Immature natural killer cell (primary cell): Measurements from ENCODE around the gene NIPAL3. TPM values are rescaled to one million over a fixed set of nuclear protein-coding genes. Genes with fewer than 3 reads are reported as not detected.
"Not testable (repeated sequence)": the region's sequence is repeated elsewhere in the genome, so short reads cannot be mapped to it uniquely, and the experiment has no call there.

Source experiments
- DNase-seq, 3 donors: peaks; one replicate each; pipeline ENCODE4 v3.0.0; 2022; ENCODE audit warnings: mixed read lengths in 1 of 3
- H3K27ac Mint-ChIP-seq, 6 donors: one replicate each; pipeline ENCODE4 v1.8.0; 2020; ENCODE audit warnings: mixed read lengths in 6 of 6, mild to moderate bottlenecking in 5 of 6, inconsistent platforms in 4 of 6, moderate library complexity in 3 of 6
- H3K27me3 Mint-ChIP-seq, 3 donors: one replicate each; pipeline ENCODE4 v1.8.0; 2020 to 2021; ENCODE audit warnings: low read depth in 3 of 3, mild to moderate bottlenecking in 3 of 3, mixed read lengths in 3 of 3, moderate library complexity in 3 of 3, inconsistent platforms in 1 of 3
- H3K36me3 Mint-ChIP-seq, 3 donors: one replicate each; pipeline ENCODE4 v1.8.0; 2020; ENCODE audit warnings: mixed read lengths in 3 of 3, inconsistent platforms in 2 of 3, mild to moderate bottlenecking in 2 of 3
- H3K4me1 Mint-ChIP-seq, 2 donors: one replicate each; pipeline ENCODE4 v1.8.0; 2020; ENCODE audit warnings: inconsistent platforms in 2 of 2, mild to moderate bottlenecking in 2 of 2, mixed read lengths in 2 of 2, moderate library complexity in 1 of 2
- H3K4me3 Mint-ChIP-seq, 5 donors: one replicate each; pipeline ENCODE4 v1.8.0; 2020; ENCODE audit warnings: mild to moderate bottlenecking in 5 of 5, mixed read lengths in 5 of 5, inconsistent platforms in 3 of 5, moderate library complexity in 3 of 5
- H3K9me3 Mint-ChIP-seq, 6 donors: one replicate each; pipeline ENCODE4 v1.8.0; 2020; ENCODE audit warnings: mild to moderate bottlenecking in 6 of 6, mixed read lengths in 6 of 6, inconsistent platforms in 4 of 6, moderate library complexity in 3 of 6
- polyA plus RNA-seq, 3 donors: library from polyadenylated mRNA; unstranded; fragments of 300-500 nt; fragmentation: Illumina TruSeq; gene quantifications; one replicate each; pipeline ENCODE4 v1.2.3, GENCODE V29; 2021

Gene NIPAL3
- polyA plus RNA-seq, 3 donors from 2014 or later, result 23.9 to 42.3 (median 38.5) TPM

DNA sequence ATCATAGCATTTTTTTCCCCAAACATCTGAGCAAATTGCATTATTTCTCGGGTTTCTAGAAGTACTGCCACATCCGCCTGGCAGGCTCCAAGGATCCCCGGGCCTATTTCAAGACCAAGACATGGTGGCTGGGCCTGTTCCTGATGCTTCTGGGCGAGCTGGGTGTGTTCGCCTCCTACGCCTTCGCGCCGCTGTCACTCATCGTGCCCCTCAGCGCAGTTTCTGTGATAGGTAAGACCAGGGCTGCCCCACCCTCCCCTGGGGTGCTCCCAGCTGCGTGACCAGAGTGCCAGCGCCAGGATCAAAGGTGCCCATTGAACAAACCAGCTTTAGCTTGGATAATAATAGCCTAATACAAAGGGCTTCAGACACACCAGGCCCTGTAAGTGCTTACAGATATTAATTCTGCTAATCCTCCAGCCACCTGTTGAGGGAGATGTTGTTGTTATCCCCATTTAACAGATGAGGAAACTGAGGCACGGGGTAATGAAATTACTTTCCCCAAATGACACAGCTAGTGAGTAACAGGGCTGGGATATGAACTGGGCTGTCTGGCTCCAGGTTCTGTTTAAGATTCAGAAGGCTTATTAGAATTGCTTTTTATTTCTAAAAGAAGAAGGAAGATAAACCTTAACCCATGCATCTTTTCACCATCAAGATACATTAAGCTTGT, 26.5 kb downstream of the NIPAL3 start:
- H3K27ac Mint-ChIP-seq, result no peak overlapping the region
- peaks cover 28 to 41% (median 35%) of the 10 kb centered on the region in 3 donors for H3K36me3 Mint-ChIP-seq

GRCh38 chr1:24442764-24443163, 27.2 kb downstream of the NIPAL3 start:
- H3K4me3 Mint-ChIP-seq, result no peak overlapping the region
- peaks cover 0 to 5% of the 10 kb centered on the region in 2 donors for H3K4me1 Mint-ChIP-seq
- no peak for DNase-seq
- H3K9me3 Mint-ChIP-seq, result no peaks in the 10 kb centered on the region
- H3K27me3 Mint-ChIP-seq, result peaks cover 0 to 2% (median 0%) of the 10 kb centered on the region in 3 donors
- no peak overlapping the region for H3K27ac Mint-ChIP-seq
- peaks cover 31 to 47% (median 38%) of the 10 kb centered on the region in 3 donors for H3K36me3 Mint-ChIP-seq

More for the DNA sequence above, 26.5 kb downstream of the NIPAL3 start:
- no peak for DNase-seq
- no peak overlapping the region for H3K4me3 Mint-ChIP-seq
- H3K4me1 Mint-ChIP-seq, result peaks cover 2 to 5% of the 10 kb centered on the region in 2 donors
- H3K9me3 Mint-ChIP-seq, result no peaks in the 10 kb centered on the region
- no peaks in the 10 kb centered on the region for H3K27me3 Mint-ChIP-seq

DNA sequence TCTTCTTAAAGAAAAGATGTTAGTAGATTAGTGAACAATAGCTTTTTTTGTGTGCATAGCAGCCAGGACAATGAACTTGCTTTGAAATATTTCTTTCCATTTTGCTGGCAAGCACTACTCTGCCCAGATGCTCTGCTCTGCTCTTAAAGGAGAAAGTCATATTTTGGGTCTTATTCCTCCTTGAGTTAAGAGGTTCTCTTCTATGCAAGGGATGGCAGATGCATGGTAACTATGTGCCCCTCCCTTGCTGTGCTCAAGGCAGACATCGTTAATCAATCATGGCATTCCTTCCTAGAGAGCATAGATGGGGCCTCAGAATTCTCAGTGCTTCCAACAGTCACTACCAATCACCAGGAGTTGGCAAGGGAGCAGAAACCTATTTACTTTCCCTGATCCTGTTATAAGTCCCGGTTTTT, 27.6 kb downstream of the NIPAL3 start:
- Mint-ChIP-seq H3K4me3 (no peak overlapping the region), H3K9me3 (no peaks in the 10 kb centered on the region), H3K36me3 (peaks cover 31 to 51% (median 38%) of the 10 kb centered on the region in 3 donors), H3K27me3 (peaks cover 0 to 2% (median 0%) of the 10 kb centered on the region in 3 donors), H3K27ac (no peak overlapping the region), H3K4me1 (peaks cover 0 to 5% of the 10 kb centered on the region in 2 donors)
- DNase-seq, result no peak

DNA sequence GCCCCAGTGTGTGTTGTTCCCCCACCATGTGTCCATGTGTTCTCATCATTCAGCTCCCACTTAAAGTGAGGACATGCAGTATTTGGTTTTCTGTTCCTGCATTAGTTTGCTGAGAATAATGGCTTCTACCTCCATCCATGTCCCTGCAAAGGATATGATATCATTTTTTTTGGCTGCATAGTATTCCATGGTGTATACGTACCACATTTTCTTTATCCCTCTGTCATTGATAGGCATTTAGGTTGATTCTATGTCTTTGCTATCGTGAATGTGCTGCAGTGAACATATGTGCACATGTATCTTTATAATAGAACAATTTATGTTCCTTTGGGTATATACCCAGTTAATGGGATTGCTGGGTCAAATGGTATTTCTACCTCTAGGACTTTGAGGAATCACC, 30.8 kb downstream of the NIPAL3 start:
- not testable (repeated sequence) for DNase-seq, H3K27me3 Mint-ChIP-seq, H3K4me3 Mint-ChIP-seq, H3K27ac Mint-ChIP-seq, H3K4me1 Mint-ChIP-seq, H3K9me3 Mint-ChIP-seq
- peaks cover 42 to 62% (median 45%) of the 10 kb centered on the region in 3 donors for H3K36me3 Mint-ChIP-seq

DNA sequence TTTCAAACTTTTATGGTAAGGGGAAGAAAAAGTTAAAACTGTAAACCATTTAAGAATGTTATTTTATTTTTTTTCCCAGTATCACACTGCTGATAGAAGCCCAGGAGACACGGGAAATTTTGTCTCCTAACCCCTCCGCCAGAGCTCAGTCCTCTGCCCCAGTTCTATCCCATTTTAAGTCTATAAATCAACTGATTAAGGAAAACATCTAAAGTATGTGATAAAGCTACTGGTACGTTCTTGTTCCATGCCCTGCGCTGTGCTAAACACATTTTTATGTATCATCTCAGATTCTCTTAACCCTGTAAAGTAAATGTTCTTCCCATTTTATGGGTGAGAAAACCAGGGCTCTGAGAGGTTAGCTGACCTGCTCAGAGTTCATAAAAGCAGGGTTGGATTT, 34.7 kb downstream of the NIPAL3 start:
- Mint-ChIP-seq H3K36me3 (peaks cover 52 to 79% (median 61%) of the 10 kb centered on the region in 3 donors), H3K9me3 (no peaks in the 10 kb centered on the region), H3K27me3 (peaks cover 0 to 3% (median 2%) of the 10 kb centered on the region in 3 donors), H3K4me3 (no peak overlapping the region), H3K4me1 (peaks cover 0 to 4% of the 10 kb centered on the region in 2 donors), H3K27ac (no peak overlapping the region)
- DNase-seq, result no peak

GRCh38 chr1:24450857-24451397, 35.3 kb downstream of the NIPAL3 start:
- H3K36me3 Mint-ChIP-seq, result peaks cover 46 to 76% (median 57%) of the 10 kb centered on the region in 3 donors
- H3K27me3 Mint-ChIP-seq, result peaks cover 0 to 3% (median 2%) of the 10 kb centered on the region in 3 donors
- no peak for DNase-seq
- H3K4me1 Mint-ChIP-seq, result no peaks in the 10 kb centered on the region
- no peak overlapping the region for H3K4me3 Mint-ChIP-seq
- H3K9me3 Mint-ChIP-seq, result no peaks in the 10 kb centered on the region
- H3K27ac Mint-ChIP-seq, result no peak overlapping the region

DNA sequence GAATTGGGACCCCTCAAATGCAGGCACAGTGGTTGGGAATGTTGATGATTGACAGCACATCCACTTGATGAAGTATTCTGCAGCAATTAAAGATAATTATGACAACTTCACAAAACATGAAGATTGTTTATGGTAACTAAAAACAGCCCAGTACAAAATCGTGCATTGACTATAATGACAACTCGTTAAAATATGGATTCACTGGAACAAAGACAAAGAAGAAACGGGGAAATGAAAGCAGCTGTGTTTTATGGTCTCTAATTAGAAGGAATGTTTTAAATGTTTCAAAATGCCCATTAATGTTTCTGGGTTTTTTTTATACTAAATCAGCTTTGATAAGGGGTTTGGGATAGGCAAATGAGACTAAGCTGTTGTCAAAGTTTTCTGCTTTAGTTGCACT, 36.1 kb downstream of the NIPAL3 start:
- peaks cover 38 to 71% (median 48%) of the 10 kb centered on the region in 3 donors for H3K36me3 Mint-ChIP-seq

GRCh38 chr1:24452922-24453485, 37.4 kb downstream of the NIPAL3 start:
- H3K27ac Mint-ChIP-seq, result no peak overlapping the region
- DNase-seq, result no peak
- H3K4me1 Mint-ChIP-seq, result no peaks in the 10 kb centered on the region
- H3K9me3 Mint-ChIP-seq, result no peaks in the 10 kb centered on the region
- H3K4me3 Mint-ChIP-seq, result no peak overlapping the region
- peaks cover 0 to 2% (median 2%) of the 10 kb centered on the region in 3 donors for H3K27me3 Mint-ChIP-seq
- peaks cover 37 to 69% (median 42%) of the 10 kb centered on the region in 3 donors for H3K36me3 Mint-ChIP-seq

More for the DNA sequence above, 36.1 kb downstream of the NIPAL3 start:
- DNase-seq, result no peak
- Mint-ChIP-seq H3K4me3 (no peak overlapping the region), H3K27ac (no peak overlapping the region), H3K9me3 (no peaks in the 10 kb centered on the region), H3K4me1 (no peaks in the 10 kb centered on the region), H3K27me3 (peaks cover 0 to 3% (median 2%) of the 10 kb centered on the region in 3 donors)

DNA sequence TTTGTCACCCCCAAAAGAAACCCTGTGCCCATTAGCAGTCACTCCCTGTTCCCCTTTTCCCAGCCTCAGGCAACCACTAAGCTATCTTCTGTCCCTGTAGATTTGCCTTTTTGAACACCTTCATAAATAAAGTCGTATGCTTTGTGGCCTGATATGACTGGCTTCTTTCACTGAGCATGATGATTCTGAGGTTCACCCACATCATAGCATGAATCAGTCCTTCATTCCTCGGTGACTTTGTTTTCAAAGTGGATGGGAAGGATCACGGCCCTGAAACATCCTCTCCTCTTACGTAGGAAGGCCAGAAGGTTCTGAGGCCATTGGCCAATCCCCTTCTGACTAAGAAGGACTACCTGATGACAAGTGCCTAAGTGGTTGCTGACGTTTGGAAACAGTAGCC, 39.1 kb downstream of the NIPAL3 start:
- H3K4me3 Mint-ChIP-seq, result no peak overlapping the region

DNA sequence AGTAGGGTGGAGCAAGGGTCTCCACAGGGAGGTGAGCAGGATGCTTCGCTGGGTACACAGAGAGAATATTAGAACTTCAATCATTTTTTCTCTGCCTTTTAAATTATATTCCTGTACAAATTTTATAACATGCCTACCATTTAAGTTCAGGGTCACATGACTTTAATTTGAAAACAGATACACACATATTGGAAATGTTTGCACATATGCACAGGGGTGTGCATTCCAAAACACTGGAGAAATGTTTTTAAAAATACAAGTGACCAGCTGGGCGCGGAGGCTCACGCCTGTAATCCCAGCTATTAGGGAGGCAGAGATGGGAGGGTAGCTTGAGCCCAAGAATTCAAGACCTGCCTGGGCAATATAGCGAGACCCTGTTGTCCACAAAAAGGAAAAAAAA, 39.7 kb downstream of the NIPAL3 start:
- peaks cover 0 to 2% (median 0%) of the 10 kb centered on the region in 3 donors for H3K27me3 Mint-ChIP-seq
- no peaks in the 10 kb centered on the region for H3K9me3 Mint-ChIP-seq
- H3K36me3 Mint-ChIP-seq, result peaks cover 42 to 76% (median 46%) of the 10 kb centered on the region in 3 donors
- no peak for DNase-seq
- no peak overlapping the region for H3K27ac Mint-ChIP-seq
- no peak overlapping the region for H3K4me3 Mint-ChIP-seq
- no peaks in the 10 kb centered on the region for H3K4me1 Mint-ChIP-seq

More for the DNA sequence above, 39.1 kb downstream of the NIPAL3 start:
- Mint-ChIP-seq H3K36me3 (peaks cover 42 to 76% (median 46%) of the 10 kb centered on the region in 3 donors), H3K4me1 (no peaks in the 10 kb centered on the region), H3K9me3 (no peaks in the 10 kb centered on the region), H3K27ac (no peak overlapping the region), H3K27me3 (peaks cover 0 to 2% (median 0%) of the 10 kb centered on the region in 3 donors)
- no peak for DNase-seq

DNA sequence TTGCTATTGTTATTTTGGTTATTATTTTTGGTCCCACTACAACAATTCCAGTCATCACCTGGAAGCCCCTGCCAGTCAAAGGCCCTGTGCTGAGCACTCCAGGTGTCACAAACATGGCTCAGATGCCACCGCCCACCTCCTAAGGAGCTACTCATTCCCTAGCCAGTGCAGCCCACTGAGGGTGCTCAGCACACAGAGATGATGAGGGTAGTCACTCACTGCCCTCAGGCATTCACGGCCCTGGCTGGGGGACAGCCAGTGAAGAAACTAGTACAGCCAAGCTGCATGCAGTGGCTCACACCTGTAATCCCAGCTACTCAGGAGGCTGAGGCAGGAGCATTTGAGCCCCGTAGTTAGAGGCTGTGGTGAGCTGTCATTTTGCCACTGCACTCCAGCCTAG, 42.3 kb downstream of the NIPAL3 start:
- Mint-ChIP-seq H3K27me3 (peaks cover 0 to 2% (median 0%) of the 10 kb centered on the region in 3 donors), H3K9me3 (no peaks in the 10 kb centered on the region), H3K4me1 (no peaks in the 10 kb centered on the region), H3K27ac (no peak overlapping the region), H3K36me3 (peaks cover 33 to 75% (median 54%) of the 10 kb centered on the region in 3 donors), H3K4me3 (no peak overlapping the region)
- DNase-seq, result no peak

GRCh38 chr1:24459551-24460266, 44.1 kb downstream of the NIPAL3 start:
- Mint-ChIP-seq H3K27ac (peak overlapping the region in 1 of 6 donors; percentile 22), H3K4me3 (no peak overlapping the region), H3K36me3 (peaks cover 33 to 77% (median 50%) of the 10 kb centered on the region in 3 donors), H3K4me1 (no peaks in the 10 kb centered on the region), H3K9me3 (no peaks in the 10 kb centered on the region), H3K27me3 (no peaks in the 10 kb centered on the region)
- no peak for DNase-seq

- H3K4me1 Mint-ChIP-seq, DNase-seq, H3K4me3 Mint-ChIP-seq, H3K27me3 Mint-ChIP-seq, H3K9me3 Mint-ChIP-seq, H3K27ac Mint-ChIP-seq: not testable (repeated sequence)
- H3K36me3 Mint-ChIP-seq, result peaks cover 39 to 79% (median 50%) of the 10 kb centered on the region in 3 donors
These were observed 46.5 kb downstream of the NIPAL3 start for GRCh38 chr1:24462128-24462527.
